Muscle of arm (tissue), 12 donors: ENCODE data around the gene MLF2. TPM values are rescaled to one million over a fixed set of nuclear protein-coding genes. Genes with fewer than 3 reads are reported as not detected.

ENCODE experiments used
- DNase-seq: peaks from one replicate; pipeline ENCODE4 v3.0.0-alpha.2; 2013
- polyA plus RNA-seq, 12 donors: library from polyadenylated mRNA; unstranded; fragments of 120-200 nt; gene quantifications; one replicate each; pipeline ENCODE4 v1.2.1, GENCODE V29; 2013; ENCODE audit not compliant: insufficient read length in 12 of 12

Gene MLF2
- polyA plus RNA-seq, 12 donors: 110 to 600 (median 130) TPM

DNA sequence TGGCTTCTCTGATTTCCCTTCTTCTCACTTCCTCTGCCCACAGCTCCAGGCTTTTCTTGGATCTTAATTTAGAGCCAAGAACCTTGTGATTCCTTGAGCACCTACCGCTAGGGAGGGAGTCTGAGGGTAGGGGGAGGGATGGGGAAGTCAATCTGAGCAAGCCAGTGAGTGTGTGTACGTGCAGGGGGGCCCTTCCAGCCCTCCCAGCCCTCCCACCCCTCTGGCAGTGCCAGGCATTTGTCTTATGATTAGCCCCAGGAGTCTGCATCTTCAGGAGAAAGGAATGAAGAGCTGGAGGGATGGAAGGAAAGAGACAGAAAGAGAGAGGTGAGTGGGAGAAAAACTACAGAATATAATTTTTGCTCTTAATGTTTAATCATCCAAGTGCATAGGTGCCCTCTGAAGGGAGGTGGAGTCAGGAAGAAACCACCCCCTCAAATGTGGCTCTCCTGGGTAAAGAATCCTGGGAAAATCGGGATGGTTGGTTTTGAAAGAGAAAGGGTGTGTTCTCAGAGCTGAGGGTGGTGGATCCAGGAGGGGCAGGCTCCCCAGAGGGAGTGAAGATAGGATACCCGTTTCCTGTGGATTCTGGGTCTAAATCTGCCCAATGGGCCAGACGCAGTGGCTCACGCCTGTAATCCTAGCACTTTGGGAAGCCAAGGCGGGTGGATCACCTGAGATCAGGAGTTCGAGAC, 54.4 kb downstream of the MLF2 start:
- DNase-seq: no peak

Other genes with a start within 250 kb of the MLF2 start
- 1,000 to 10,000 TPM in 11 of 12 donors, 100 to 1,000 TPM in 1; 984 to 5,913 (median 3,885) TPM for gene GAPDH, start 218.6 kb downstream of the MLF2 start, polyA plus RNA-seq
- 10 to 100 TPM in 11 of 12 donors, not detected in 1; 20.7 to 43.6 (median 28.0) TPM for gene IFFO1, start 197.1 kb downstream of the MLF2 start, polyA plus RNA-seq
- gene NOP2, start 184.8 kb downstream of the MLF2 start, polyA plus RNA-seq: 10 to 100 TPM in 11 of 12 donors, not detected in 1; 14.9 to 44.6 (median 21.7) TPM
- 100 to 1,000 TPM; 131 to 406 (median 159) TPM for gene CHD4, start 145.8 kb downstream of the MLF2 start, polyA plus RNA-seq
- gene LPAR5, start 117.2 kb downstream of the MLF2 start, polyA plus RNA-seq: 10 to 100 TPM in 1 of 12 donors, 1 to 10 TPM in 7, under 1 TPM in 3, not detected in 1; 0.77 to 16.4 (median 1.3) TPM
- 1 to 10 TPM in 10 of 12 donors, not detected in 2; 1.4 to 5.3 (median 2.7) TPM for gene ACRBP, start 105.7 kb downstream of the MLF2 start, polyA plus RNA-seq
- 100 to 1,000 TPM in 1 of 12 donors, 10 to 100 TPM in 10, not detected in 1; 45.1 to 100 (median 52.8) TPM for gene ING4, start 90.0 kb downstream of the MLF2 start, polyA plus RNA-seq
- 10 to 100 TPM in 11 of 12 donors, not detected in 1; 41.4 to 79.9 (median 48.8) TPM for gene ZNF384, start 63.8 kb downstream of the MLF2 start, polyA plus RNA-seq
- gene PIANP, start 52.3 kb downstream of the MLF2 start, polyA plus RNA-seq: 10 to 100 TPM in 2 of 12 donors, 1 to 10 TPM in 9, not detected in 1; 2.7 to 31.7 (median 4.5) TPM
- gene COPS7A, start 29.1 kb downstream of the MLF2 start, polyA plus RNA-seq: 10 to 100 TPM in 11 of 12 donors, not detected in 1; 46.9 to 69.7 (median 61.2) TPM
- 1,000 to 10,000 TPM in 1 of 12 donors, 100 to 1,000 TPM in 11; 262 to 3,438 (median 337) TPM for gene PTMS, start 13.2 kb upstream of the MLF2 start, polyA plus RNA-seq
- 1 to 10 TPM in 2 of 12 donors, under 1 TPM in 8, not detected in 2; 0.16 to 1.4 (median 0.60) TPM for gene LAG3, start 19.4 kb upstream of the MLF2 start, polyA plus RNA-seq
- 10 to 100 TPM in 3 of 12 donors, 1 to 10 TPM in 8, not detected in 1; 4.8 to 16.1 (median 6.6) TPM for gene CD4, start 36.4 kb upstream of the MLF2 start, polyA plus RNA-seq
- 10 to 100 TPM in 11 of 12 donors, not detected in 1; 11.1 to 18.6 (median 16.0) TPM for gene GPR162, start 68.7 kb upstream of the MLF2 start, polyA plus RNA-seq
- 10 to 100 TPM in 11 of 12 donors, not detected in 1; 29.9 to 56.8 (median 36.3) TPM for gene P3H3, start 75.3 kb upstream of the MLF2 start, polyA plus RNA-seq
- 10 to 100 TPM in 11 of 12 donors, not detected in 1; 14.0 to 40.6 (median 24.2) TPM for gene GNB3, start 87.8 kb upstream of the MLF2 start, polyA plus RNA-seq
- gene CDCA3, start 98.1 kb upstream of the MLF2 start, polyA plus RNA-seq: 10 to 100 TPM in 11 of 12 donors, not detected in 1; 11.5 to 31.8 (median 20.5) TPM
- gene USP5, start 99.0 kb upstream of the MLF2 start, polyA plus RNA-seq: 10 to 100 TPM in 11 of 12 donors, not detected in 1; 46.8 to 77.4 (median 59.6) TPM
- 1,000 to 10,000 TPM in 4 of 12 donors, 100 to 1,000 TPM in 7, not detected in 1; 520 to 1,204 (median 950) TPM for gene TPI1, start 114.4 kb upstream of the MLF2 start, polyA plus RNA-seq
- gene SPSB2, start 120.2 kb upstream of the MLF2 start, polyA plus RNA-seq: 1 to 10 TPM in 11 of 12 donors, not detected in 1; 3.0 to 9.9 (median 4.6) TPM
- gene LRRC23, start 151.7 kb upstream of the MLF2 start, polyA plus RNA-seq: 10 to 100 TPM in 9 of 12 donors, 1 to 10 TPM in 2, not detected in 1; 9.2 to 13.7 (median 11.4) TPM
- 10 to 100 TPM in 3 of 12 donors, 1 to 10 TPM in 8, not detected in 1; 5.1 to 21.8 (median 8.2) TPM for gene ENO2, start 161.4 kb upstream of the MLF2 start, polyA plus RNA-seq
- gene ATN1, start 174.8 kb upstream of the MLF2 start, polyA plus RNA-seq: 100 to 1,000 TPM in 2 of 12 donors, 10 to 100 TPM in 9, not detected in 1; 54.6 to 137 (median 60.9) TPM
- gene RNU7-1, start 190.7 kb upstream of the MLF2 start, polyA plus RNA-seq: 10 to 100 TPM in 1 of 12 donors, 1 to 10 TPM in 1, not detected in 10; 9.0 to 12.4 TPM
- 100 to 1,000 TPM in 11 of 12 donors, not detected in 1; 107 to 185 (median 136) TPM for gene C12orf57, start 190.9 kb upstream of the MLF2 start, polyA plus RNA-seq
- gene PTPN6, start 198.2 kb upstream of the MLF2 start, polyA plus RNA-seq: 10 to 100 TPM in 2 of 12 donors, 1 to 10 TPM in 9, not detected in 1; 3.4 to 41.4 (median 4.0) TPM
- 100 to 1,000 TPM in 11 of 12 donors, not detected in 1; 224 to 298 (median 265) TPM for gene PHB2, start 217.5 kb upstream of the MLF2 start, polyA plus RNA-seq
- gene EMG1, start 217.8 kb upstream of the MLF2 start, polyA plus RNA-seq: 10 to 100 TPM in 11 of 12 donors, not detected in 1; 10.8 to 37.1 (median 29.6) TPM